SK-N-MC (cell line): ENCODE data around the gene SFI1.

Experiments
- DNase-seq: peaks from one replicate; pipeline ENCODE4 v3.0.0-alpha.2; 2011; ENCODE audit warnings: low read depth, low spot score
- H3K27ac ChIP-seq: fragments of 200-600 bp; sonication (generic); 2 replicates; pipeline ENCODE4 v1.5.1; 2016; ENCODE audit warnings: mixed run types
- H3K36me3 ChIP-seq: fragments of 200-600 bp; sonication (generic); 2 replicates; pipeline ENCODE4 v1.6.1; 2017; ENCODE audit warnings: antibody characterized with exemption, low read length, mixed read lengths; ENCODE audit not compliant: insufficient read depth
- H3K4me3 ChIP-seq: fragments of 200-600 bp; sonication (generic); 2 replicates; pipeline ENCODE4 v1.5.1; 2016
- H3K9ac ChIP-seq: fragments of 200-600 bp; sonication (generic); 2 replicates; pipeline ENCODE4 v1.8.0; 2017; ENCODE audit warnings: mixed run types, mixed read lengths; ENCODE audit not compliant: insufficient read length
- H3K9me3 ChIP-seq: fragments of 200-600 bp; sonication (generic); 2 replicates; pipeline ENCODE4 v1.6.1; 2017; ENCODE audit warnings: low read depth, mild to moderate bottlenecking, antibody characterized with exemption, low read length, moderate library complexity, mixed read lengths
- EZH2 ChIP-seq: fragments of 200-600 bp; sonication (generic); IDR thresholded peaks from one replicate; pipeline ENCODE4 v1.6.1; 2017; ENCODE audit warnings: antibody characterized with exemption
- FOXP2 ChIP-seq: optimal IDR thresholded peaks from 2 replicates; pipeline ENCODE3; 2011; ENCODE audit warnings: mild to moderate bottlenecking, moderate library complexity; ENCODE audit not compliant: insufficient read depth; ENCODE audit errors: extremely low read length, control extremely low read depth
- POLR2AphosphoS5 ChIP-seq: IDR thresholded peaks from 2 replicates; pipeline ENCODE4 v1.6.1; 2012; ENCODE audit warnings: mild to moderate bottlenecking, low read depth, low read length, borderline replicate concordance

The SFI1 gene

GRCh38 chr22:31661851-31662667 is 165.7 kb downstream of the SFI1 start, which contains the start of gene PISD:
PISD (minus strand) TSS chr22:31662215; CDS start chr22:31662208, 7 bp downstream.
- no peak for TF ChIP-seq FOXP2
- peak; percentile 91 for TF ChIP-seq POLR2AphosphoS5
- Histone ChIP-seq H3K9me3 (no peaks in the 10 kb centered on the region), H3K27ac (peak within 1 kb of the TSS; percentile 75; the same call in 1 of the 2 replicates), H3K36me3 (no peaks in the 10 kb centered on the region), H3K4me3 (peak within 1 kb of the TSS; percentile 91), H3K9ac (peak within 1 kb of the TSS; percentile 84)
- DNase-seq = peak; percentile 85

- Histone ChIP-seq H3K9me3 (no peaks in the 10 kb centered on the region), H3K9ac (peak overlapping the region; percentile 84), H3K36me3 (no peaks in the 10 kb centered on the region), H3K4me3 (peak overlapping the region; percentile 91), H3K27ac (peak overlapping the region; percentile 75; the same call in 1 of the 2 replicates)
- no peak for TF ChIP-seq FOXP2
- TF ChIP-seq POLR2AphosphoS5 = no peak
- TF ChIP-seq EZH2 = no peak
- DNase-seq = no peak
Measured at GRCh38 chr22:31662668-31663037, 166.3 kb downstream of the SFI1 start.
